Measurements from ENCODE around the gene PRR35. TPM values are rescaled to one million over a fixed set of nuclear protein-coding genes. Genes with fewer than 3 reads are reported as not detected.
A peak's percentile ranks its signal among the peaks of the same experiment; 100 is the strongest.

PRR35 gene
- total and polyA plus RNA-seq, 2 of the 4 experiments (the other 2 are of a cell fraction): not detected

DNA sequence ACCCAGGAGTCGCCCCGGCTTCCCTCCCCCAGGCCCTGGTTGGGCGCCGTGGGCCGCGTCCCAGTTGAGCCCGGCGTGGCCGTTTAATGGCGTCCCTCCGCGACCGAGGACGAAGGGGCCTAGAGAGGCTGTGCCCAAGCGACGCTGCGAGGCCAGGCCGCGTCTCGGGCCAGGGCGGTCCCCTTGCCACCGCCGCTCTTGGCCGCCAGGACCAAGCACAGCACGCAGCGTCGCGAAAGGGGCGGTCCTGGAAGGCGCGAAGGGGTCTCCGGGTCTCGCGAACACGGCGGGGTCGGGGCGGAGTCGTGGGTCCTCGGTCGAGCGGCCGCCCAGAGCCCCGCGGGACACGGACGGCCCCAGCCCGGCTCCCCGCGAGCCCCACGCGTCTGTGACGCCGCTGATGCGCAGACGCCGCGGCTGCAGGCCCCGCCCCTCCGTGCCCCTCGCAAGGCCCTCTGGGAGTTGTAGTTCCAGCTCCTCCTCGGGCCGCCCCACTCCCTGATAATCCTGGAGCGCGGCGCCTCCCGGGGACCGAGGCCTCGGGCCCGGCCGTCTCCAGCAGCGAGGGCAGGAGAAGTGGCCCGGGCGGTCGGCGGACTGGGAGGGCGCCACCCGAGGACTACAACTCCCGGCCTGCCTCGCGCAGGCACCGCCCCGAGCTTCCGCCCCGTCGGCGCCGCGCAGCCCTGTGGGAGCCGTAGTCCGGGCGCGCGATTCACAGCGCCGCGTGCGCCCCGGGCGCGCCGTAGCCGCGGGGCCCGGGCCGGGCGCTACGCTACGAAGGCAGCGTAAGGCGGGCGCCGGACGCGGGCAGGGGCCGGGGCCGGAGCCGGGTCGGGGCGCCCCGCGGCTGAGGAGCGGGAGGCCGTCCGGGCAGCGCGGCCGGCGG lies 32.9 kb upstream of the PRR35 start, which contains the start of gene CAPN15:
Gene CAPN15, plus strand, starts transcription at position 698 of the 889 bp plus-strand sequence. CDS start 19,127 bp downstream, outside the sequence.
- WGBS, 2 experiments (ENCODE audit: extremely low coverage in 2 of 2, insufficient read length in 1 of 2): 1% methylated on average over 83 of the region's 129 CpGs; no CpG with 5 or more reads in 1 of the 2 experiments
- H4K8ac ChIP-seq (ENCODE audit: low read depth in 2 of 2, low read length in 2 of 2): peak within 1 kb of the TSS; percentile 76 to 87
- H3K9ac ChIP-seq (ENCODE audit: low read depth, low read length): peak within 1 kb of the TSS; percentile 87
- peak within 1 kb of the TSS; percentile 100 for H2AK9ac ChIP-seq (replicated peaks; ENCODE audit: low read depth, low read length, poor library complexity)
- in situ Hi-C loops (cut with MboI; ENCODE audit: low sequenced_read_pairs) (no loop called here), intact Hi-C loops (cut with micrococcal nuclease) (loop anchor here (2.0 to 5.0 kb wide), 3 partner anchors 102 to 125 kb away; partner anchors contain the start of genes DECR2, METTL26 and RAB11FIP3), dilution Hi-C loops (cut with HindIII; ENCODE audit: low sequenced_read_pairs, unreplicated experiment) (no loop called here)
- no peak within 1 kb of the TSS for H2BK20ac ChIP-seq (ENCODE audit: low read depth, low read length)
- H4K5ac ChIP-seq (ENCODE audit: low read depth, low read length): peak within 1 kb of the TSS; percentile 69
- no peaks in the 10 kb centered on the region for H3K27me3 ChIP-seq (ENCODE audit: control insufficient read depth, insufficient read depth, low read length)
- H4K91ac ChIP-seq (ENCODE audit: insufficient read depth, low read depth, low read length): peak within 1 kb of the TSS; percentile 88
- H3K4ac ChIP-seq (ENCODE audit: low read depth, low read length): peak within 1 kb of the TSS; percentile 94
- peak within 1 kb of the TSS; percentile 98 for H3K27ac ChIP-seq (ENCODE audit: insufficient read depth, low read length)
- H3K4me2 ChIP-seq (ENCODE audit: low read depth, low read length): peak within 1 kb of the TSS; percentile 98
- no peaks in the 10 kb centered on the region for H3K9me3 ChIP-seq (ENCODE audit: control insufficient read depth, insufficient read depth, low read length)
- TF ChIP-seq POLR2A (IDR thresholded peaks at IDR 0.05; ENCODE audit: low read depth, low read length) (peak; percentile 71), MXI1 (IDR thresholded peaks at IDR 0.05; ENCODE audit: borderline replicate concordance, low read depth, low read length) (peak; percentile 40; the same call in 1 of the 2 replicates), MAZ (IDR thresholded peaks at IDR 0.05; ENCODE audit: borderline replicate concordance, low read depth, low read length) (peak; percentile 69; the same call in 1 of the 2 replicates)
- TF ChIP-seq, protein P1, sequence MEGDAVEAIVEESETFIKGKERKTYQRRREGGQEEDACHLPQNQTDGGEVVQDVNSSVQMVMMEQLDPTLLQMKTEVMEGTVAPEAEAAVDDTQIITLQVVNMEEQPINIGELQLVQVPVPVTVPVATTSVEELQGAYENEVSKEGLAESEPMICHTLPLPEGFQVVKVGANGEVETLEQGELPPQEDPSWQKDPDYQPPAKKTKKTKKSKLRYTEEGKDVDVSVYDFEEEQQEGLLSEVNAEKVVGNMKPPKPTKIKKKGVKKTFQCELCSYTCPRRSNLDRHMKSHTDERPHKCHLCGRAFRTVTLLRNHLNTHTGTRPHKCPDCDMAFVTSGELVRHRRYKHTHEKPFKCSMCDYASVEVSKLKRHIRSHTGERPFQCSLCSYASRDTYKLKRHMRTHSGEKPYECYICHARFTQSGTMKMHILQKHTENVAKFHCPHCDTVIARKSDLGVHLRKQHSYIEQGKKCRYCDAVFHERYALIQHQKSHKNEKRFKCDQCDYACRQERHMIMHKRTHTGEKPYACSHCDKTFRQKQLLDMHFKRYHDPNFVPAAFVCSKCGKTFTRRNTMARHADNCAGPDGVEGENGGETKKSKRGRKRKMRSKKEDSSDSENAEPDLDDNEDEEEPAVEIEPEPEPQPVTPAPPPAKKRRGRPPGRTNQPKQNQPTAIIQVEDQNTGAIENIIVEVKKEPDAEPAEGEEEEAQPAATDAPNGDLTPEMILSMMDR (conservative IDR thresholded peaks at IDR 0.05; ENCODE audit: low read depth, low read length): no peak; the same call in 1 of the 2 replicates
- H2BK15ac ChIP-seq (ENCODE audit: low read depth, low read length): no peak within 1 kb of the TSS; the same call in 2 of the 3 replicates
- peak; percentile 79 for DNase-seq
- peak within 1 kb of the TSS; percentile 95 for H2AFZ ChIP-seq (replicated peaks; ENCODE audit: low read length, poor library complexity)
- peaks cover 3% of the 10 kb centered on the region; the same call in 1 of the 2 replicates for H3K9me1 ChIP-seq (ENCODE audit: insufficient read depth, low read length)
- peak within 1 kb of the TSS; percentile 74 for H2BK120ac ChIP-seq (ENCODE audit: low read depth, low read length)
- peak within 1 kb of the TSS; percentile 95 for H2BK5ac ChIP-seq (ENCODE audit: low read depth, low read length, poor library complexity, severe bottlenecking)
- BruUV-seq (replicated peaks): no TSS peak
- H3K4me3 ChIP-seq (ENCODE audit: insufficient read depth, low read depth, low read length): peak within 1 kb of the TSS; percentile 89
- peaks cover 8% of the 10 kb centered on the region; the same call in 1 of the 2 replicates for H3K36me3 ChIP-seq (ENCODE audit: control insufficient read depth, insufficient read depth, low read length)
- peak within 1 kb of the TSS; percentile 63 for H3K56ac ChIP-seq (ENCODE audit: extremely low read depth, insufficient read depth, low read length)
- peak within 1 kb of the TSS; percentile 91 for H2AK5ac ChIP-seq (ENCODE audit: low read depth, low read length)
- POLR2A ChIA-PET (ENCODE audit: unreplicated experiment): interaction anchor here (0.6 kb wide), 1 partner anchor 201 kb away, joined by 9 read pairs; no protein-coding TSS in a partner anchor
- H3K18ac ChIP-seq (ENCODE audit: low read depth, low read length): peak within 1 kb of the TSS; percentile 79
- peak within 1 kb of the TSS; percentile 94 for H3K14ac ChIP-seq (replicated peaks; ENCODE audit: low read depth, low read length)
- H3K23ac ChIP-seq (ENCODE audit: low read depth, low read length): peak within 1 kb of the TSS; percentile 87
- H3K79me1 ChIP-seq (ENCODE audit: low read depth in 1 of 2, low read length in 2 of 2): peaks cover 8 to 69% of the 10 kb centered on the region in 2 experiments; a peak in 2 of 4 replicates
- H3K4me1 ChIP-seq (ENCODE audit: control insufficient read depth, insufficient read depth, low read length): peaks cover 21% of the 10 kb centered on the region
- peak; percentile 79 for ATAC-seq (ENCODE audit: low read depth)
- CTCF ChIA-PET: no interaction called here
- H4K20me1 ChIP-seq (ENCODE audit: insufficient read depth, low read length): peaks cover 75% of the 10 kb centered on the region
